AG04449 (cell line): ENCODE measurements around the gene CREB5.

Source experiments
- CTCF ChIA-PET: fragments of 350-600 bp; formaldehyde crosslinking; extraction: SDS; loops from one replicate; lab custom pipeline; 2021; ENCODE audit warnings: antibody characterized with exemption; lab: Yijun Ruan, JAX
- POLR2A ChIA-PET: fragments of 400-600, 350-600 bp; formaldehyde crosslinking; extraction: SDS; loops from one replicate; lab custom pipeline; 2020; ENCODE audit warnings: antibody characterized with exemption, inconsistent platforms; lab: Yijun Ruan, JAX
- DNase-seq: peaks from one replicate; pipeline ENCODE4 v3.0.0-alpha.2; 2010; ENCODE audit warnings: low read depth, low spot score
- H3K4me3 ChIP-seq: 2 replicates; pipeline ENCODE4 v1.5.1; 2011; ENCODE audit warnings: low read depth, mild to moderate bottlenecking, control low read depth, low read length
- CTCF ChIP-seq: IDR thresholded peaks from one replicate; pipeline ENCODE4 v1.5.1; 2011; ENCODE audit warnings: mild to moderate bottlenecking, moderate library complexity, low read length, control low read depth, inconsistent platforms; ENCODE audit not compliant: insufficient read depth; ENCODE audit errors: missing control alignments

Gene CREB5

GRCh38 chr7:28771906-28772622, 359.7 kb downstream of the CREB5 start:
- POLR2A ChIA-PET: interaction anchor here (0.7 kb wide), 1 partner anchor 631 kb away, joined by 3 read pairs; no protein-coding TSS in a partner anchor
- DNase-seq: no peak
- TF ChIP-seq CTCF: no peak
- H3K4me3 ChIP-seq: no peak overlapping the region
- CTCF ChIA-PET: no interaction called here

GRCh38 chr7:28773423-28774145, 361.3 kb downstream of the CREB5 start:
- DNase-seq: no peak
- no peak overlapping the region for H3K4me3 ChIP-seq
- TF ChIP-seq CTCF: no peak
- POLR2A ChIA-PET: no interaction called here
- CTCF ChIA-PET: no interaction called here

GRCh38 chr7:28774261-28774988, 362.1 kb downstream of the CREB5 start:
- POLR2A ChIA-PET: no interaction called here
- CTCF ChIA-PET: no interaction called here
- H3K4me3 ChIP-seq: no peak overlapping the region
- DNase-seq: no peak
- TF ChIP-seq CTCF: no peak

- no peak overlapping the region for H3K4me3 ChIP-seq
These were observed 364.3 kb downstream of the CREB5 start for GRCh38 chr7:28776463-28777157.

GRCh38 chr7:28778786-28779185, 366.5 kb downstream of the CREB5 start:
- POLR2A ChIA-PET: no interaction called here
- no peak overlapping the region for H3K4me3 ChIP-seq
- no peak for TF ChIP-seq CTCF
- CTCF ChIA-PET: no interaction called here
- DNase-seq: no peak

More at GRCh38 chr7:28776463-28777157, 364.3 kb downstream of the CREB5 start:
- POLR2A ChIA-PET: no interaction called here
- DNase-seq: no peak
- CTCF ChIA-PET: no interaction called here
- no peak for TF ChIP-seq CTCF
